Measurements from ENCODE around the gene OR11L1.

Gene OR11L1

GRCh38 chr1:247825362-247825761 lies 16.3 kb downstream of the OR11L1 start:
- in situ Hi-C loops (cut with HindIII; ENCODE audit: low pct_ligation_motif_present, low pct_unique_long_range_greater_than_20kb, low sequenced_read_pairs), result no loop called here
- no peak for DNase-seq

DNA sequence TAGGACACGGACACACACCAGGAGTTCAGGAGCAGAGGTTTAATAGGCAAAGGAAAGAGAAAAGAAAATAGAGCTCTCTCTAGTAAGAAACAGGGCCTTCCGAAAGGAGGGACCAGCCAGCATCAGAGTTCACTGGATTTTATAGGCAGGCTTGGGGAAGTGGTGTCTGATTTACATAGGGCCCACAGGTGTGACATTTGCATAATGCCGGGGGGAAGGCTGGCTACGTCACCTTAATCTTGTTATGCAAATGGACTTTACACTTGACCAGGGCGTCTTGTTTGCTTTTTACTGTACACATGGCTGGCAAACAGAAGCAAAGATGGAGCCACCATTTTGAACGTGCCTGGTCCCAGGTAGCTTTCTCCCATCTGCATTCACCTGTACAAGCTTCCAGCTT lies 17.7 kb downstream of the OR11L1 start, which contains the start of gene OR14A16:
Gene OR14A16, minus strand, starts transcription at position 97 of the 400 bp plus-strand sequence. CDS start 8,390 bp downstream, outside the sequence.
- no peak for DNase-seq
- in situ Hi-C loops (cut with HindIII; ENCODE audit: low pct_ligation_motif_present, low pct_unique_long_range_greater_than_20kb, low sequenced_read_pairs), result no loop called here

GRCh38 chr1:247822060-247822459 lies 19.6 kb downstream of the OR11L1 start:
- in situ Hi-C loops (cut with HindIII; ENCODE audit: low pct_ligation_motif_present, low pct_unique_long_range_greater_than_20kb, low sequenced_read_pairs), result no loop called here
- DNase-seq, result no peak

GRCh38 chr1:247812637-247813036 lies 29.1 kb downstream of the OR11L1 start:
- in situ Hi-C loops (cut with HindIII; ENCODE audit: low pct_ligation_motif_present, low pct_unique_long_range_greater_than_20kb, low sequenced_read_pairs), result no loop called here
- DNase-seq, result no peak

- in situ Hi-C loops (cut with HindIII; ENCODE audit: low pct_ligation_motif_present, low pct_unique_long_range_greater_than_20kb, low sequenced_read_pairs), result no loop called here
- no peak for DNase-seq
These were observed 44.2 kb downstream of the OR11L1 start for GRCh38 chr1:247797518-247797917.

All from ACHN (cell line).